HL-60 (cell line): Measurements from ENCODE around the gene RNASE3.
A peak's percentile ranks its signal among the peaks of the same experiment; 100 is the strongest.
"Not testable (repeated sequence)": the region's sequence is repeated elsewhere in the genome, so short reads cannot be mapped to it uniquely, and the experiment has no call there.

Experiments used
- DNase-seq, 2 experiments: peaks; one replicate each; pipeline ENCODE4 v3.0.0-alpha.2; 2010 to 2020; ENCODE audit warnings: low read depth in 1 of 2, low spot score in 1 of 2
- H3K27ac ChIP-seq: fragments of 250-450 bp; sonication (Bioruptor Pico); replicated peaks from 2 replicates; pipeline ENCODE4 v1.5.1; 2020; ENCODE audit warnings: mild to moderate bottlenecking, moderate library complexity
- H3K27me3 ChIP-seq: fragments of 250-450 bp; sonication (Bioruptor Pico); 2 replicates; pipeline ENCODE4 v1.5.1; 2021; ENCODE audit warnings: mild to moderate bottlenecking, moderate library complexity; ENCODE audit not compliant: insufficient read depth, poor library complexity, severe bottlenecking
- H3K4me3 ChIP-seq: replicated peaks from 2 replicates; pipeline ENCODE4 v1.5.1; 2011; ENCODE audit warnings: mild to moderate bottlenecking, control low read depth, low read length; ENCODE audit not compliant: insufficient read depth
- CTCF ChIP-seq: IDR thresholded peaks from one replicate; pipeline ENCODE4 v1.5.1; 2011; ENCODE audit warnings: low read length, control low read depth, inconsistent platforms; ENCODE audit not compliant: insufficient read depth
- GABPA ChIP-seq: IDR thresholded peaks from 2 replicates; pipeline ENCODE4 v1.6.1; 2012; ENCODE audit warnings: low read depth
- POLR2AphosphoS5 ChIP-seq: IDR thresholded peaks from 2 replicates; pipeline ENCODE4 v1.6.1; 2012; ENCODE audit warnings: low read depth
- REST ChIP-seq: IDR thresholded peaks from 2 replicates; pipeline ENCODE4 v1.6.1; 2012; ENCODE audit warnings: low read depth; ENCODE audit not compliant: insufficient replicate concordance
- SPI1 ChIP-seq: IDR thresholded peaks from 2 replicates; pipeline ENCODE4 v1.6.1; 2012; ENCODE audit warnings: low read depth, mild to moderate bottlenecking, borderline replicate concordance

The RNASE3 gene

GRCh38 chr14:20919038-20919756, 28.0 kb downstream of the RNASE3 start:
- H3K4me3 ChIP-seq = not testable (repeated sequence)
- TF ChIP-seq SPI1 = peak; percentile 46; the same call in 1 of the 2 replicates
- DNase-seq = peak; percentile 71 to 80

GRCh38 chr14:20923766-20924297, 32.6 kb downstream of the RNASE3 start:
- H3K4me3 ChIP-seq, H3K27me3 ChIP-seq, DNase-seq, H3K27ac ChIP-seq: not testable (repeated sequence)

More at GRCh38 chr14:20919038-20919756, 28.0 kb downstream of the RNASE3 start:
- H3K27ac ChIP-seq = peak overlapping the region; percentile 59
- H3K27me3 ChIP-seq = not testable (repeated sequence)

- Histone ChIP-seq H3K27ac (no peak overlapping the region), H3K27me3 (no peaks in the 10 kb centered on the region), H3K4me3 (no peak overlapping the region)
- DNase-seq = no peak
- TF ChIP-seq REST (no peak), CTCF (no peak), GABPA (no peak), POLR2AphosphoS5 (no peak), SPI1 (no peak)
Observed at GRCh38 chr14:20934148-20934762, 43.1 kb downstream of the RNASE3 start.

GRCh38 chr14:20935303-20935984, 44.3 kb downstream of the RNASE3 start:
- TF ChIP-seq CTCF (no peak), REST (no peak), SPI1 (0 out of 2 replicates have a peak, but pooled peaks have one; percentile 6), POLR2AphosphoS5 (no peak), GABPA (no peak)
- Histone ChIP-seq H3K27ac (no peak overlapping the region), H3K27me3 (no peaks in the 10 kb centered on the region), H3K4me3 (no peak overlapping the region)
- no peak for DNase-seq
